DMS53 (cell line): ENCODE measurements around the gene HMGCL.
"Not testable (repeated sequence)": the region's sequence is repeated elsewhere in the genome, so short reads cannot be mapped to it uniquely, and the experiment has no call there.

Source experiments
- DNase-seq: peaks from one replicate; lab custom pipeline; 2025; lab: John Stamatoyannopoulos, UW

The HMGCL gene

DNA sequence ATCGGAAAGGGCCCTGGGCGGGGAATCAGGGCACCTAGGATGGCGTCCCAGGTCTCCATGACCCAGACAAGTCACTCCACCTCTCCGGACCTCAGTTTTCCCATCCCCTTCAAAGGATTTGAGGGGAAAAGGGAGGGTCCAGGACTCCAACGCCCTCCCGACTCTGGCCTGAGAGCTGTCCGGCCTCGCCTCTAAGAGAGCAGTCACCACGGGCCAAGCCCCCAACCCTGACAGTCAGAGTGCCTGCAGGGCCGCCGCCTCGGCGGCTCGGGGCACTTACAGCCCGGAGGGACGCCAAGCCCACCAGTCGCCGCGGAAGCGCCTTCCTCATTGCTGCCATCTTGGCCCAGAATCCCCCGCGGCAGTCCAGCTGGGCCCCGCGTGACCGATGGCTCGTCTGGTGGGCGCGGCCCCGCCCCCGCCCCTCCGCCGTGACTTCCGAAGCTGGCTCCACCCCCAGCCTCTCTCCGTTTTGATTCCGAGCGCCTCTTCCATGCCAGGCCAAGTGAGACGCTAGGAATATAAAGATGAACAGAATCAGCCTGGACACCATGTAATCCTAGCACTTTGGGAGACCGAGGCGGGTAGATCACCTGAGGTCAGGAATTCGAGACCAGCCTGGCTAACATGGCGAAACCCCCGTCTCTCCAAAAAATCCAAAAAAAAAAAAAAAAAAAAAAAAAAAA, at the start of gene HMGCL:
HMGCL (minus strand) TSS at position 354 of the 686 bp plus-strand sequence; CDS start at position 340, 14 bp downstream.
- peak; percentile 94 for DNase-seq

DNA sequence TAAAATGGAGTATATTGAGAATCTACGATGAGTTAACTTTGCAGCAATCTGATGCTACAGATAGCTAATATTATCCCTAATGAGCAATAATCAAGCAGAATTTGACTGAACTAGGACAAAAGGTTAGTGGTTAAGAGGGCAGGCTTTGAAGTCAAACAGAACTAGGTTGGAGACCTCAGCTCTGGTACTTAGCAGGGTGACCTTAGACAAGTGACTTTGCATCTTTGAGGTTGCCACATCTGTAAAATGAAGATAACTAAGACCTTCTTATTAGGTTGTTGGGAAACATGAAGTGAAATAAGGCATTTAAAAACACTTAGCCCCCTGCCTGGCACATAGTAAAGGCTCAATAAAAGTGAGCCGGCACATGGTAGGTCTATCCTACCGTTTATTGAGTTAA, 47.2 kb upstream of the HMGCL start:
- no peak for DNase-seq

DNA sequence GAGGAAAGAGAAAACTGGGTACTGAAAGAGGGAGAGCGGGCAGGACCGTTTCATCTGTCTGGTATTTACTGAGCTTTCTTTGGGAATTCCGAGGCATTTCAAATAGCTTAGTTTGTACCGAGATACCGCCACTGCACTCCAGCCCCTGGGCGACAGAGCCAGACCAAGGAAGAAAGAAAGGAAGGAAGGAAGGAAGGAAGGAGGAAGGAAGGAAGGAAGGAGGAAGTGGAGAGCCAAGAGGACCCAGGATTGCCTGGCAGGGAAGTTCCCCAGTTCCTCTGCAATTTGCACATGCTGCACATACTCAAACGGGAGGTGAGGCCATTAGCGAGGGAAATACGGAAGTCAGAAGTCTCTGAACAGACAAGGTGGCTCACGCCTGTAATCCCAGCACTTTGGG, 43.8 kb upstream of the HMGCL start:
- peak; percentile 62 for DNase-seq

DNA sequence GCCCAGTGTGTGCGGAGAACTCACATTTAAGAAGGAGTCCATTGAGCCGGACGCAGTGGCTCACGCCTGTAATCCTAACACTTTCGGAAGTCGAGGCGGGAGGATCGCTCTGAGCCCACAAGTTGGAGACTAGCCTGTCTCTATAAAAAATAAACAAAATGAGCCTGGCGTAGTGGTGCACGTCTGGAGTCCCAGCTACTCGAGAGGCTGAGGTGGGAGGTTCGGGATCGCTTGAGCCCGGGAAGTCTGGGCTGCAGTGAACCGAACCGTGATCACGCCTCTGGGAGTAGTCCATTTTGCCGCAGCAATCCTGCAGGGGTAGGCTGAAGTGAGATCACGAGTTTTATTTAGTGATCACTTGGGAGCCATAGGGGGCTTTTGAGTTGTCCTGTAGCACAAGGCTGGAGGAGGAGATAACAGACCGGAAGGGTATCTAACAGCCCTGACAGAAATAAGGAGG, 43.4 kb upstream of the HMGCL start:
- peak; percentile 80 for DNase-seq

DNA sequence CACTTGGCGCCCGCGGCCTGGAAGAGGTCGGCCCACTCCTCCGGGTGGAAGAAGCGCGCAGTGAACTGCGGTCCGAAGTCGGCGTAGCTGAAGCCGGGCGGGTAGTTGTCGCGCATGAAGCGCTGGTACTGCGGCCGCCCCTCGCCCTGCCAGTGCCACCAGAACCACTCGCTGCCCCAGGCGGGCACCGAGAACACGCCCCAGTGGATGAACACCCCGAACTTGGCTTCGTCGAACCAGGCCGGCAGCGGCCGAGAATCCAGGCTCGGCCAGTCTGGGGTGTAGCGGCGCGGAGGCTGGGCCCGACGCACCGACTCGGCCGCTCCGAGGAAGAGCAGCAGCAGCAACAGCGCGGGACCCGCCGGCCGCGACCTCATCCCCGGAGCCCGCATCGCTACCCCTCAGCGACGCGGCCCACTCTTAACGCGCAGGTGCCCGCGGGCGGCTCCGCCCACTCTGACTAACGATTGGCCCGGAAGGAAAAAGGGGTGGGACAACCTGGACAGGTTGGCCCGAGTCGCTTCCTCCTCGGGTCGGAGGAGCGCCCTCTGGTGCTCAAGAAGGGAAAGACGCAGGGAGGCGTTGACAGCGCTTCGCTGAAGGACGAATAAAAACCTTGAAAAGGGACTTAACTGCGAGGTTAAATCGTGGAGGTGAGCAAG, 42.8 kb upstream of the HMGCL start, which contains the start of gene FUCA1:
FUCA1 (minus strand) TSS at position 396 of the 662 bp plus-strand sequence; CDS start at position 392, 4 bp downstream.
- DNase-seq, result peak; percentile 98

DNA sequence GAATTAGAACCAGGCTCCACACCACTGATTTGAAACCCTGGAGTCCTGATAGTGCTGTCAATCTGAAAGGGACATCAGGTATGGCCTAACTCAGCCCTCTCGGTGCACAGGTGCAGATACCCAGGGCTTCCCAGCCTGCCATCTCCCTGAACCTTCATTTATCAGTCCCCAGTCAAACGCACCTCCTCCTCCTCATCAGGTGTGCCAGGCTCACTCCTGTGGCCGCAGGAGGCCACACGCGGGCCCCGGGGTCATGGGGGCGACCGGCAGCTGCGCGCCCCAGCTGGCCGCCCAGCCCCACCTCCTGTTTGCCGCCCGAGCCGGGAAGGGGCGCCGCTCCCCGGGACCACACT, 42.3 kb upstream of the HMGCL start:
- DNase-seq, result peak; percentile 65

DNA sequence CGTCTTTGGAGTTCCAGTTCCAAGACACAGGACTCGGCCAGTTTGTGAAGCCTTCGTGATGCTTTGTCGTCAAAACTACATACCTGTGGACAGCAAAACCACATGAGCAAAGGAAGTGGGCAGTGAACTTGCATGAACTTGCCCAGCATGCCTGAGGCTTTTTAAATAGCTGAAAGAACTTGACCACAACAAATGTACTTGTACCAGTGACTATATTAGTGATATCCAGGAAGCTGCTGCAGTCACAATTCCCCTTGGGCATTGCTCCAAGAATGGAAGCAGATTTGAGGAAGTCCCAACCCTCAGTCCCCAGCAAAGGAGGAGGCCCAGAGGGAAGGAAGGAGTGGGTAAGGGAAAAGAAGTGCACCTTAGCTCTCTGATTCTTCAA, 40.3 kb upstream of the HMGCL start:
- DNase-seq, result no peak

DNA sequence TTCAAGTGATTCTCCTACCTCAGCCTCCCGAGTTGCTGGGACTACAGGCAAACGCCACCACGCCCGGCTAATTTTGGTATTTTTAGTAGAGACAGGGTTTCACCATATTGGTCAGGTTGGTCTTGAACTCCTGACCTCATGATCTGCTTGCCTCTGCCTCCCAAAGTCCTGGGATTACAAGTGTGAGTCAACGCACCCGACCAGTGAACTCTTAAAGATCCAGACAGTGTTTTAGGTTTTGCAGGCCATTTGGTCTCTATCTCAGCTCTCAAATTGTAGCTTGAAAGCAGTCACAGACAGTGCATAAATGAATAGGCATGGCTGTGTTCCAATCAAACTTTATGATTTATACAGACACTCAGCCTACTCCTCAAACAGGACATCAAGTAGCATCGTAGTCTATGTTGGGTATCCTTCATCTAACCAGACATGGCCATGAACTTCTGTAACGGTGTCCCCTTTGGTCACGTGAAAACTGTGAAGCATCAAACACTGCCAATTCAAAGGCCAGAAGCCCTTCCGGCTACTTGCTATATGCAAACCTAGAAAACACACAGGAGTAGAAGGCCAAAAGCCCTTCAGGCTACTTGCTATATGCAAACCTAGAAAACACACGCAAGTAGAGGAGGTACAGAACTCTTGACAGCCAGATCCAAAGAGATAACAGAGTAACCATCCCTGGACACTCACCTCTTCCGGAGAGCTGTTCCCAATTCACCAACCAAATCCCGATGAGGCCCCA, 39.7 kb upstream of the HMGCL start:
- DNase-seq, result no peak

DNA sequence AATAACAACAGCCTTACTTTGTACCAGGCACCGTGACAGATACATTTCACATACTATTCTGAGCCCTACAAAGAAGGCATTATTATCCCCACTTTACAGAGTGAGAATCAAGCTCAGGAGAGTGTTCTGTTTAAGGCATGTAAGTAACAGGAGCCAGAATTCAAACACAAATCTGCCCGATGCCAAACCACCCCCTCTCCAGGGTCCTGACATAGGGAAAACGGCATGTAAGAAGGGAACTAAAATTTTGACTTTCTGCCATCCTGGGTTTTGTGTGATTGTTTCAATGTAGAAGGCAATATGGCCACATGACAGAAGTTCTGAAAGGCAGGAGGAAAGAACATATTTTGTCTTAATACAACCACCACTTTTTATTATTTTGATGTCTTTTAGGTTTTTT, 37.4 kb upstream of the HMGCL start:
- DNase-seq, result no peak

DNA sequence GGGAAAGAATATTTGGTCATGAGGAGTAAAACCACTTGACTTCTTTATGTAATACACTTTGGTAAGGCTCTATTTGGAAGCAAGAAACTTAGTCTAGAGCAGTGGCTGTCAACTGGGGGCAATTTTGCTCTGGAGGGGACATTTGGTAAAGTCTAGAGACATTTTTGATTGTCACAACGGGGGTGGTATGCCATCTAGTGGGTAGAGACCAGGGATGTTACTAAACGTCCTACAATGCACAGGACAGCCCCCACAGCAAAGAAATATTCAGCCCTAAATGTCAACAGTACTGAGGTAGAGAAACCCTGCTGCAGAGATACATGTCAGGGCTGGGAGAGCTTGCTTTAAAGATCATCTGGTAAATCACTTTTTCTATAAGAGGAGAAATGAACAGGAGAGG, 29.3 kb upstream of the HMGCL start:
- DNase-seq, result peak; percentile 28

DNA sequence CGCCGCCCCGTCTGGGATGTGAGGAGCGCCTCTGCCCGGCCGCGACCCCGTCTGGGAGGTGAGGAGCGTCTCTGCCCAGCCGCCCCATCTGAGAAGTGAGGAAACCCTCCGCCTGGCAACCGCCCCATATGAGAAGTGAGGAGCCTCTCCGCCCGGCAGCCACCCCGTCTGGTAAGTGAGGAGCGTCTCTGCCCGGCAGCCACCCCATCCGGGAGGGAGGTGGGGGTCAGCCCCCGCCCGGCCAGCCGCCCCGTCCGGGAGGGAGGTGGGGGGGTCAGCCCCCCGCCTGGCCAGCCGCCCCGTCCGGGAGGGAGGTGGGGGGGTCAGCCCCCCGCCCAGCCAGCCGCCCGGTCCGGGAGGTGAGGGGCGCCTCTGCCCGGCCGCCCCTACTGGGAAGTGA, 27.9 kb upstream of the HMGCL start:
- not testable (repeated sequence) for DNase-seq

DNA sequence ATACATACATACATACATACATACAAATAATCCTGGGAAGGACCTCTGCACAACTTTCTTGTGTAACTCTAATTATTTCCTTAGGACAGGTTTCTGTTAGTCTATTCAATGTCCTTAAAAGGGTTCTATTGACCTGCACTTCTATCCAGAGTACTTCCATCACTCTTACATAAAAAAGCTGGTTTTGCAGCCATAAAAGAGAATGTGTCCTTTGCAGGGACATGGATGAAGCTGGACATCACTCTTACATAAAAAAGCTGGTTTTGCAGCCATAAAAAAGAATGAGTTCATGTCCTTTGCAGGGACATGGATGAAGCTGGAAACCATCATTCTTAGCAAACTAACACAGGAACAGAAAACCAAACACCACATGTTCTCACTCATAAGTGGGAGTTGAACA, 26.2 kb upstream of the HMGCL start:
- DNase-seq, result not testable (repeated sequence)

DNA sequence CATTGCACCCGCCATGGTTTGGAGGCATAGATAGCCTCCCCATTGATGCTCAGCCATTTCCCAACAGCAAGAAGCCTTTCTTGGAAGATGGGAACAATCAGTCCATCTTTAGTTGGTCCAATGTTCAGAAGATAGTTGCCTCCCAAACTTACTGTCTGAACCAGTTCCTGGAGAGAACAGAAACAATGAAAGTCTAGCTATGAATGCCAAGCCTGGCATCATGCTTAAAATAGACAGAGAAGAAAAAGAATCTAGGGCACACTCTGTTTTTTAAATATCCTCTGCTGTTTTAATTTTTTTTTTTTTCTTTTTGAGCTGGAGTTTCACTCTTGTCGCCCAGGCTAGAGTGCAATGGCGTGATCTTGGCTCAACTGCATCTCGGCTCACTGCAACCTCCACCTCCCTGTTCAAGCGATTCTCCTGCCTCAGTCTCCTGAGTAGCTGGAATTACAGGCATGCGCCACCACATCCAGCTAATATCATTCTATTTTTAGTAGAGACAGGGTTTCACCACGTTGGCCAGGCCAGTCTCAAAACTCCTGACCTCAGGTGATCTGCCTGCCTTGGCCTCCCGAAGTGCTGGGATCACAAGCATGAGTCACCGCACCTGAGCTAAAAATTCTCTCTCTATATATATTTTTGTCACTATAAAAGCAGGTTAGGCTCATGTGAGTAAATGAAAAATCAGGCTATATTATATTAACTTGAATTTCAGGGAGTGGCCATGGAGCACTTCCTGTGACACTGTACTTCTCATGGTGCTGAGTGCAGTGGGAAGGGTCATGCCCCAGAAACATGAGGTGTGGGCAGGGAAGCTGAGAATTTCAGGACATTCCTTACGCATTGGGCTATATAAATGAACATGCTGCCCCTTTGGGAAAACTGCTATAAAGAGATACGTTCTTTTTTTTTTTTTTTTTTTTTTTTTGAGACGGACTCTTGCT, 23.7 kb upstream of the HMGCL start:
- DNase-seq, result no peak

DNA sequence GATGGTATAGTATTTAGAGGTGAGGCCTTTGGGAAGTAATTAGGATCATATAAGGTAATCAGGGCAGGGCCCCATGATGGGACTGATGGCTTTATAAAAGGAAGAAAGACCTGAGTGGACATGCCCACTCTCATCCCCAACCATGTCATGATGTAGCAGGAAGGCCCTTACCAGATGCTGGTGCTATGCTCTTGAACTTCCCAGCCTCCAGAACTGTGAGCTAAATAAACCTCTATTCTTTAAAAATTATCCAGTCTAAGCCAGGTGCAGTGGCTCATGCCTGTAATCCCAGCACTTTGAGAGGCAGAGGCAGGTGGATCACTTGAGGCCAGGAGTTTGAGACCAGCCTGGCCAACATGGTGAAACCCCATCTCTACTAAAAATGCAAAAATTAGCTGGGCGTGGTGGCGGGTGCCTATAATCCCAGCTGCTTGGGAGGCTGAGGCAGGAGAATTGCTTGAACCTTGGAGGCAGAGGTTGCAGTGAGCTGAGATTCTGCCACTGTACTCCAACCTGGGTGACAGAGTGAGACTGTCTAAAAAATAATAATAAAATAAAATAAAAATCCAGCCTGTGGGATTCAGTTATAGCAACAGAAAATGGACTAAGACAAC, 22.4 kb upstream of the HMGCL start:
- not testable (repeated sequence) for DNase-seq

DNA sequence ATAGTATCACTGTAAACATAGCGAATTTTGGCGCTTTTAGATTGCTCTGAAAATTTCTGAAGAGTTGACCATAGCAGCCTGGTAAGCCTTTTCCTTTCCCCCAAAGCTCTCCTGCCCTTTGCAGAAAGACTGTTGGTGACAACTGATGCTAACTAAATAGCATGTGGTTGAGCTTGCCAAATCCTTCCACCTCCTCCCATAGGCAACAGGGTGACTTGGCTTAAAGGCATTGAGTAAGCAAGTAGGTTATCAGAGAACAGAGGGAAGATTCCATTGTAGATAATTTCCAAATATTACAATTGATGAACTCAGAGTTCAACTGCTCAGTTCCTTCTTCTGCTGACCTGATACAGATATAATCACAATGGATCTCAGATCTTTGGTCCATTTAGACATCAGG, 19.9 kb upstream of the HMGCL start:
- no peak for DNase-seq

DNA sequence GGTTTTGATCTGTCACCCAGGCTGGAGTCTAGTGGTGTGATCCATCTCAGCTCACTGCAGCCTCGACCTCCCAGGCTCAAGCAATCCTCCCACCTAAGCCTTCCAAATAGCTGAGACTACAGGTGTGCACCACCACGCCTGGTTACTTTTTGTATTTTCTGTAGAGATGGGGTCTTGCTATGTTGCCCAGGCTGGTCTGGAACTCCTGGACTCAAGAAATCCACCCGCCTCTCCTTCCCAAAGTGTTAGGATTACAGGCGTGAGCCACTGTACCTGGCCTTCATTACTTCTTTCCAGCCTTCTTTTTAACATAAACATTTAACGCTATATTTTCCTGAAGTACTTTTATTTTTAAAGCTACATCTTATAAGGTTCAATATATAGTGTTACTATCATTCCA, 18.4 kb upstream of the HMGCL start:
- no peak for DNase-seq

DNA sequence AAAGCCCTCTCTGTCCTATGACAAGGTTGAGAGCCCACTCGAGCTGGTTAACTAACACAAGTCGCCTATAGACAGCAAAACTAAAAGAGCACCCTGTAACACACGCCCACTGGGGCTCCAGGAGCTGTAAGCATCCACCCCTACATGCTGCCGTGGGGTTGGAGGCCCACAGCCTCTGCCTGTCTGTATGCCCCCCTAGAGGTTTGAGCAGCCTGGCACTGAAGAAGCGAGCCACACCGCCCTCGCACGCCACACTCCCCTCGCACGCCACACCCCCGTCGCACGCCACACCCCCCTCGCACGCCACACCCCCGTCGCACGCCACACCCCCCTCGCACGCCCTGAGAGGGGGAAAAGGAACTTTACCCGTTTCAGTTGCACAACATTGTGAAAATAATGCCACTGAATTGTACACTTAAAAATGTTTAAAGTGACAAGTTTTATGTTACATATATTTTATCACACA, 13.2 kb upstream of the HMGCL start:
- peak; percentile 84 for DNase-seq

DNA sequence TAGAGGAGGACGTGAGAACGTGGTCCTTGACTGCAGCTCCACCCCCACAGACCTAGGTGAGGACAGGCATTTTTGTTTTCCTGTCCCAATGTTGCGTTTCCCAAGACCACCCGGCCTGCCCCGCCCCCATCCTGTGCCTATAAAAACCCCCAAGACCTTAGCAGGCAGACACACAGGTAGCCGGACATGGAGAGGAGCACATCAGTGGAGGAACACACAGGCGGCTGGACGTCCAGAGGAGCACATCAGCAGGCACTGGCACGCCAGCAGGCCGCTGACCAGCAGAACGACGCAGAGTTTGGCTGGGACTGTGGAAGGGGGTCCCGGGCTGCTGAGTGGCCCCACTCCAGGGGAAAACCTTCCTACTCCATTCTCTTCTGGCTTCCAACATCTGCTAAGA, 12.7 kb upstream of the HMGCL start:
- DNase-seq, result peak; percentile 35

DNA sequence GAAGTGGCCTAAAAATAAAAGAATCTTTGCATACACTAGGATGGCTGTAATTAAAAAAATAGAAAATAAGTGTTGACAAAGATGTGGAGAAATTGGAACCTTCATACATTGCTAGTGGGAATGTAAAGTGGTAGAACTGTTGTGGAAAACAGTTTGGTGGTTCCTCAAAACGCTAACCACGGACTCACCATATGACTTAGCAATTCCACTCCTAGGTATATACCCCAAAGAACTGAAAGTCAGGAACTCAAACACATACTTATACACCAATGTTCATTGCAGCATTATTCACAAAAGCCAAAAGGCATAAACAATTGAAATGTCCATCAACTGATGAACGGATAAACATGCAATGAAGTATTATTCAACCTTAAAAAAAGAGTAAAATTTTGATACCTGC, 10.8 kb upstream of the HMGCL start:
- no peak for DNase-seq

DNA sequence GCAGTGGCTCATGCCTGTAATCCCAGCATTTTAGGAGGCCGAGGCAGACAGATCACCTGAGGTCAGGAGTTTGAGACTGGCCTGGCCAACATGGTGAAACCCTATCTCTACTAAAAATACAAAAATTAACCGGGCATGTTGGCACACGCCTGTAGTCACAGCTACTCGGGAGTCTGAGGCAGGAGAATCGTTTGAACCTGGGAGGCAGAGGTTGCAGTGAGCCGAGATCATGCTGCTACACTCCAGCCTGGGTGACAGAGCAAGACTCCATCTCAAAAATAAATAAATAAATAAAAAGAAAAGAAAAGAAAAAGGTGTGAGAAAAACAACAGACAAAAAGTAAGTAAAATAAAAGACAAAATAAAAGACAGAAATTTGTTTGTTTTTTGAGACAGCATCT, 8.9 kb upstream of the HMGCL start:
- not testable (repeated sequence) for DNase-seq

DNA sequence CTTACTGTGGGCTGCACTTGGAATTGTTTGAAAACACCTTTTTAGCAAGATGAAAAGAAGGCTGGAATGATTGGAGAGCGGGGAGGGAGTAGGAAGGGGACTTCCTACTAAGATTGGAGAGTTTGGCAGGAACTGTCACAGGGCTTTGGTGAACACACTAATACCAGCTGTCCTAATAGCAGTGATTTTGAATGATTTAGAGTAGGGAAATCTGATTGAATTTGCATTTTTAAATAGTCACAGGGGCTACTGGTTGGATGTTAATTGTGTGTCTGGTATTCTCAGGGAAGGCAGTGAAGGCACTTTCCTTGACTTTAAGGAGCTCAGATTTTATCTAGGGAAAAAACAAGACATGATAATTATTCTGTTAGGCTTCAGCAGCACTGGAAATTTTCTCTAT, 2.5 kb upstream of the HMGCL start:
- no peak for DNase-seq
